CD4-positive, CD25-positive, alpha-beta regulatory T cell (primary cell): ENCODE measurements around the gene SMARCD3. TPM values are rescaled to one million over a fixed set of nuclear protein-coding genes. Genes with fewer than 3 reads are reported as not detected.
A peak's percentile ranks its signal among the peaks of the same experiment; 100 is the strongest.

Experiments used
- ATAC-seq, 2 donors: fragments of 150-1000 bp; cut with Tn5 transposase; one replicate each; pipeline ENCODE4 v1.10.0; 2021; ENCODE audit warnings: low read depth in 2 of 2, moderate number of reproducible peaks in 2 of 2, moderate library complexity in 1 of 2
- DNase-seq, 3 donors: peaks; one replicate each; pipeline versions ENCODE4 v3.0.0 to v3.0.0-alpha.2; 2012 to 2022; ENCODE audit warnings: mixed read lengths in 1 of 3
- H3K27ac ChIP-seq: one replicate; pipeline ENCODE4 v1.7.0; 2013; ENCODE audit warnings: mild to moderate bottlenecking, low read length; ENCODE audit not compliant: insufficient read depth, poor library complexity, severe bottlenecking
- H3K27me3 ChIP-seq: one replicate; pipeline ENCODE4 v1.7.0; 2013; ENCODE audit warnings: low read length; ENCODE audit not compliant: control insufficient read depth, insufficient read depth
- H3K36me3 ChIP-seq: one replicate; pipeline ENCODE4 v1.7.0; 2013; ENCODE audit warnings: mild to moderate bottlenecking, low read length, moderate library complexity; ENCODE audit not compliant: control insufficient read depth, insufficient read depth
- H3K4me1 ChIP-seq: 2 replicates; pipeline ENCODE4 v1.7.0; 2013; ENCODE audit warnings: mild to moderate bottlenecking, low read length; ENCODE audit not compliant: insufficient read depth, control insufficient read depth, poor library complexity, severe bottlenecking
- H3K4me3 ChIP-seq: one replicate; pipeline ENCODE4 v1.7.0; 2013; ENCODE audit warnings: low read depth, mild to moderate bottlenecking, low read length, moderate library complexity
- H3K9me3 ChIP-seq, 2 experiments: 1 replicate in 1 of 2; 2 replicates in 1 of 2; pipeline ENCODE4 v1.7.0; 2013; ENCODE audit warnings: low read length in 2 of 2, mild to moderate bottlenecking in 1 of 2, moderate library complexity in 1 of 2; ENCODE audit not compliant: control insufficient read depth in 2 of 2
- H3K27ac Mint-ChIP-seq, 3 donors: one replicate each; pipeline ENCODE4 v1.8.0; 2020 to 2022; ENCODE audit warnings: mild to moderate bottlenecking in 3 of 3, mixed read lengths in 3 of 3, moderate library complexity in 2 of 3
- H3K27me3 Mint-ChIP-seq: one replicate; pipeline ENCODE4 v1.8.0; 2022; ENCODE audit warnings: mild to moderate bottlenecking, mixed read lengths
- H3K36me3 Mint-ChIP-seq: one replicate; pipeline ENCODE4 v1.8.0; 2020; ENCODE audit warnings: mixed read lengths
- H3K4me1 Mint-ChIP-seq, 4 donors: one replicate each; pipeline ENCODE4 v1.8.0; 2020 to 2022; ENCODE audit warnings: mixed read lengths in 4 of 4, mild to moderate bottlenecking in 1 of 4
- H3K4me3 Mint-ChIP-seq, 4 donors: one replicate each; pipeline ENCODE4 v1.8.0; 2020 to 2022; ENCODE audit warnings: mild to moderate bottlenecking in 4 of 4, mixed read lengths in 4 of 4, moderate library complexity in 3 of 4
- H3K9me3 Mint-ChIP-seq, 7 donors: one replicate each; pipeline ENCODE4 v1.8.0; 2020 to 2022; ENCODE audit warnings: mixed read lengths in 7 of 7, mild to moderate bottlenecking in 3 of 7, moderate library complexity in 2 of 7
- polyA plus RNA-seq, 4 donors: library from polyadenylated mRNA; unstranded; fragments of 300-500 nt; fragmentation: Illumina TruSeq; gene quantifications; one replicate each; pipeline ENCODE4 v1.2.3, GENCODE V29; 2021
- total RNA-seq: library from RNA; stranded (reverse); gene quantifications from one replicate; pipeline ENCODE4 v1.2.3, GENCODE V29; 2022

The SMARCD3 gene
- total and polyA plus RNA-seq, 5 donors from 2014 or later = 1.5 to 4.7 (median 2.5) TPM

GRCh38 chr7:151276666-151277590, 28.4 kb upstream of the SMARCD3 start:
- Histone ChIP-seq H3K4me3 (peak overlapping the region; percentile 38), H3K27ac (no peak overlapping the region), H3K9me3 (no peaks in the 10 kb centered on the region), H3K36me3 (no peaks in the 10 kb centered on the region), H3K27me3 (no peaks in the 10 kb centered on the region), H3K4me1 (peaks cover 9% of the 10 kb centered on the region)
- Mint-ChIP-seq H3K4me1 (peaks cover 0 to 30% (median 7%) of the 10 kb centered on the region in 4 donors), H3K36me3 (no peaks in the 10 kb centered on the region), H3K9me3 (peaks cover 0 to 4% (median 0%) of the 10 kb centered on the region in 7 donors), H3K27me3 (peaks cover 31% of the 10 kb centered on the region), H3K4me3 (peak overlapping the region in 3 of 4 donors; percentile 79 to 86 (median 85)), H3K27ac (peak overlapping the region in 1 of 3 donors; percentile 86)
- DNase-seq (peak in 2 of 3 donors; percentile 55 to 64), ATAC-seq (peak; percentile 62 to 70)

- no peaks in the 10 kb centered on the region for H3K27me3 ChIP-seq
- Mint-ChIP-seq H3K27ac (peak overlapping the region in 1 of 3 donors; percentile 84), H3K9me3 (no peaks in the 10 kb centered on the region), H3K36me3 (no peaks in the 10 kb centered on the region), H3K27me3 (peaks cover 30% of the 10 kb centered on the region), H3K4me3 (peak overlapping the region in 3 of 4 donors; percentile 59 to 82 (median 73)), H3K4me1 (peaks cover 0 to 32% (median 8%) of the 10 kb centered on the region in 4 donors)
- no peak for ATAC-seq
- no peak overlapping the region for H3K4me3 ChIP-seq
- H3K9me3 ChIP-seq = no peaks in the 10 kb centered on the region
- H3K27ac ChIP-seq = no peak overlapping the region
- no peaks in the 10 kb centered on the region for H3K36me3 ChIP-seq
- H3K4me1 ChIP-seq = peaks cover 9% of the 10 kb centered on the region
- DNase-seq = no peak
Measured at GRCh38 chr7:151275813-151276577, 27.5 kb upstream of the SMARCD3 start.

- DNase-seq (no peak), ATAC-seq (no peak)
- Mint-ChIP-seq H3K9me3 (no peaks in the 10 kb centered on the region), H3K4me1 (peaks cover 0 to 32% (median 8%) of the 10 kb centered on the region in 4 donors), H3K4me3 (peak overlapping the region; percentile 67 to 83 (median 80)), H3K27me3 (peaks cover 22% of the 10 kb centered on the region), H3K36me3 (no peaks in the 10 kb centered on the region), H3K27ac (no peak overlapping the region)
- Histone ChIP-seq H3K9me3 (no peaks in the 10 kb centered on the region), H3K4me3 (no peak overlapping the region), H3K36me3 (no peaks in the 10 kb centered on the region), H3K27me3 (no peaks in the 10 kb centered on the region), H3K4me1 (peaks cover 9% of the 10 kb centered on the region), H3K27ac (no peak overlapping the region)
Measured at GRCh38 chr7:151274936-151275812, 26.7 kb upstream of the SMARCD3 start.

GRCh38 chr7:151274396-151274795, 25.9 kb upstream of the SMARCD3 start:
- Mint-ChIP-seq H3K36me3 (no peaks in the 10 kb centered on the region), H3K27ac (no peak overlapping the region), H3K9me3 (no peaks in the 10 kb centered on the region), H3K4me1 (peaks cover 0 to 32% (median 8%) of the 10 kb centered on the region in 4 donors), H3K27me3 (peaks cover 15% of the 10 kb centered on the region), H3K4me3 (peak overlapping the region; percentile 56 to 83 (median 67))
- Histone ChIP-seq H3K36me3 (no peaks in the 10 kb centered on the region), H3K9me3 (no peaks in the 10 kb centered on the region), H3K27ac (no peak overlapping the region), H3K4me3 (no peak overlapping the region), H3K4me1 (peaks cover 9% of the 10 kb centered on the region), H3K27me3 (no peaks in the 10 kb centered on the region)
- no peak for ATAC-seq
- no peak for DNase-seq

GRCh38 chr7:151273651-151274390, 25.3 kb upstream of the SMARCD3 start:
- no peaks in the 10 kb centered on the region for H3K27me3 ChIP-seq
- H3K9me3 ChIP-seq = no peaks in the 10 kb centered on the region
- ATAC-seq (no peak), DNase-seq (no peak)
- H3K36me3 Mint-ChIP-seq = no peaks in the 10 kb centered on the region
- no peaks in the 10 kb centered on the region for H3K9me3 Mint-ChIP-seq
- no peak overlapping the region for H3K4me3 ChIP-seq
- no peak overlapping the region for H3K27ac Mint-ChIP-seq
- no peak overlapping the region for H3K27ac ChIP-seq
- peaks cover 0 to 32% (median 8%) of the 10 kb centered on the region in 4 donors for H3K4me1 Mint-ChIP-seq
- no peak overlapping the region for H3K4me3 Mint-ChIP-seq
- H3K27me3 Mint-ChIP-seq = peaks cover 15% of the 10 kb centered on the region
- no peaks in the 10 kb centered on the region for H3K36me3 ChIP-seq
- peaks cover 9% of the 10 kb centered on the region for H3K4me1 ChIP-seq

DNA sequence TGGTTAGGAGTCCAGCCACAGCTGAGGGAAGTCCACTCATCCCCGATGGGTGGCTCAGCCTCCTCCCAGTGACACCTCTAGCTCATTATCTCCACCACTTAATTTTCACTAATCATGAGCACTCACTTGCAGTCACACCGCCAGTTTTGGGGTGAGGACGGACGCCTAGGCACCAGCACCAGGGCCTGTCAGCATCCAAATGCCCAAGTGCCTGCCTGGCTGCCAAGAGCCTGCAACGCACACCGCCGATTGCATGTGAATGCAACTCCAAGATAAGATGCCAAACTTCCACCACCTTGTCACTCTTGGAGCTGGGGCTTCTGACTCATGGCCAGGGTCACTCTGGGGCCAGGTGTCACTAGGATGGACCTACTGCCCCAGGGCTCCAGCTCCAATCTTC, 24.4 kb upstream of the SMARCD3 start:
- ATAC-seq (no peak), DNase-seq (no peak)
- peaks cover 9% of the 10 kb centered on the region for H3K4me1 ChIP-seq
- no peak overlapping the region for H3K4me3 ChIP-seq
- H3K27me3 ChIP-seq = no peaks in the 10 kb centered on the region
- H3K27ac ChIP-seq = no peak overlapping the region
- H3K27me3 Mint-ChIP-seq = peaks cover 15% of the 10 kb centered on the region
- H3K4me1 Mint-ChIP-seq = peaks cover 0 to 32% (median 8%) of the 10 kb centered on the region in 4 donors
- H3K9me3 ChIP-seq = no peaks in the 10 kb centered on the region
- no peaks in the 10 kb centered on the region for H3K36me3 ChIP-seq
- H3K36me3 Mint-ChIP-seq = no peaks in the 10 kb centered on the region
- peak overlapping the region in 1 of 4 donors; percentile 16 for H3K4me3 Mint-ChIP-seq
- H3K9me3 Mint-ChIP-seq = no peaks in the 10 kb centered on the region
- no peak overlapping the region for H3K27ac Mint-ChIP-seq
